T-cell (primary cell): ENCODE data around the gene NPNT. TPM values are rescaled to one million over a fixed set of nuclear protein-coding genes. Genes with fewer than 3 reads are reported as not detected.

Experiments used
- ATAC-seq, 4 experiments: fragments of 200-7000 bp in 3 of 4; fragments of 150-1000 bp in 1 of 4; cut with Tn5 transposase; replicated peaks in 1 of 4; 1 replicate in 3 of 4; 2 replicates in 1 of 4; pipeline ENCODE4 v1.10.0; 2021; ENCODE audit warnings: moderate library complexity in 3 of 4, mild to moderate bottlenecking in 2 of 4, moderate number of reproducible peaks in 1 of 4
- CTCF ChIA-PET, 2 donors: fragments of 300-600 bp; sonication (Branson Sonifier 250); formaldehyde crosslinking; loops; one replicate each; lab custom pipeline; 2022; ENCODE audit warnings: antibody characterized with exemption in 2 of 2; lab: Charles Lee
- POLR2A ChIA-PET, 2 donors: fragments of 300-600 bp; sonication (Branson Sonifier 250); formaldehyde crosslinking; loops; one replicate each; lab custom pipeline; 2022; ENCODE audit warnings: antibody characterized with exemption in 2 of 2; lab: Charles Lee
- DNase-seq, 35 experiments: peaks; one replicate each; pipeline versions ENCODE4 v3.0.0 to v3.0.0-alpha.2; 2013 to 2023
- H3K27ac ChIP-seq: one replicate; pipeline ENCODE4 v1.5.1; 2013; ENCODE audit warnings: low read length
- H3K27me3 ChIP-seq, 2 experiments: replicated peaks in 1 of 2; 1 replicate in 1 of 2; 2 replicates in 1 of 2; pipeline versions ENCODE4 v1.6.1 to v1.7.0; 2013; ENCODE audit warnings: low read length in 1 of 2, mixed read lengths in 1 of 2; ENCODE audit not compliant: control insufficient read depth in 2 of 2, insufficient read depth in 2 of 2; ENCODE audit errors: extremely low read depth in 1 of 2
- H3K36me3 ChIP-seq, 2 donors: 1 replicate in 1 of 2; 2 replicates in 1 of 2; pipeline versions ENCODE4 v1.6.1 to v1.7.0; 2013; ENCODE audit warnings: low read length in 1 of 2; ENCODE audit not compliant: control insufficient read depth in 2 of 2, insufficient read depth in 1 of 2; ENCODE audit errors: extremely low read depth in 1 of 2
- H3K4me1 ChIP-seq, 2 experiments: 1 replicate in 1 of 2; 2 replicates in 1 of 2; pipeline versions ENCODE4 v1.6.1 to v1.7.0; 2013; ENCODE audit warnings: low read length in 2 of 2, mixed read lengths in 1 of 2; ENCODE audit not compliant: insufficient read depth in 2 of 2, control insufficient read depth in 1 of 2; ENCODE audit errors: extremely low read depth in 1 of 2
- H3K4me3 ChIP-seq, 2 donors: 1 replicate in 1 of 2; 2 replicates in 1 of 2; pipeline versions ENCODE4 v1.5.1 to v1.7.0; 2013; ENCODE audit warnings: mild to moderate bottlenecking in 2 of 2, low read length in 1 of 2, moderate library complexity in 1 of 2; ENCODE audit not compliant: control insufficient read depth in 1 of 2; ENCODE audit errors: extremely low read depth in 1 of 2
- H3K9me3 ChIP-seq: 2 replicates; pipeline ENCODE4 v1.7.0; 2013
- H3K27ac Mint-ChIP-seq, 2 donors: one replicate each; pipeline ENCODE4 v1.8.0; 2020 to 2021; ENCODE audit warnings: mild to moderate bottlenecking in 2 of 2, mixed read lengths in 2 of 2
- H3K27me3 Mint-ChIP-seq, 2 donors: one replicate each; pipeline ENCODE4 v1.8.0; 2021 to 2022; ENCODE audit warnings: mixed read lengths in 2 of 2
- H3K36me3 Mint-ChIP-seq: one replicate; pipeline ENCODE4 v1.8.0; 2021; ENCODE audit warnings: mixed read lengths
- H3K4me1 Mint-ChIP-seq, 3 donors: one replicate each; pipeline ENCODE4 v1.8.0; 2020 to 2022; ENCODE audit warnings: mixed read lengths in 3 of 3, mild to moderate bottlenecking in 1 of 3
- H3K4me3 Mint-ChIP-seq, 3 donors: one replicate each; pipeline ENCODE4 v1.8.0; 2020 to 2022; ENCODE audit warnings: mild to moderate bottlenecking in 3 of 3, mixed read lengths in 3 of 3, moderate library complexity in 3 of 3
- H3K9me3 Mint-ChIP-seq, 3 donors: one replicate each; pipeline ENCODE4 v1.8.0; 2020 to 2022; ENCODE audit warnings: mixed read lengths in 3 of 3
- WGBS: methylation state at CpG from one replicate; pipeline ENCODE4 v1.1.5; 2013; ENCODE audit warnings: missing lambda C conversion rate; ENCODE audit not compliant: insufficient coverage; 5-methylcytosine and 5-hydroxymethylcytosine counted together
- total RNA-seq, 35 experiments: library from RNA in 6 of 35; stranded (reverse) in 6 of 35; fragments of 120-200 nt in 1 of 35; gene quantifications; one replicate each; pipeline versions ENCODE4 v1.2.1 to v1.2.4 and lab custom pipeline; 2013 to 2026

Gene NPNT
- total RNA-seq, 5 donors from 2014 or later (not counting 1 experiment from before 2014, with no cell fraction given): 0.32 to 0.88 (median 0.33) TPM; not detected in 2

GRCh38 chr4:105909787-105910281 lies 14.6 kb downstream of the NPNT start:
- Histone ChIP-seq H3K36me3 (no peaks in the 10 kb centered on the region), H3K4me1 (no peaks in the 10 kb centered on the region), H3K27ac (no peak overlapping the region), H3K27me3 (no peaks in the 10 kb centered on the region), H3K4me3 (no peak overlapping the region), H3K9me3 (no peaks in the 10 kb centered on the region)
- Mint-ChIP-seq H3K4me3 (no peak overlapping the region), H3K27ac (no peak overlapping the region), H3K9me3 (no peaks in the 10 kb centered on the region), H3K36me3 (no peaks in the 10 kb centered on the region), H3K4me1 (no peaks in the 10 kb centered on the region), H3K27me3 (peaks cover 5% of the 10 kb centered on the region in 2 donors)
- ChIA-PET POLR2A (no interaction called here), CTCF (no interaction called here)
- WGBS: no CpG with 5 or more reads among the region's 2 CpGs
- DNase-seq: no peak
- ATAC-seq: no peak

DNA sequence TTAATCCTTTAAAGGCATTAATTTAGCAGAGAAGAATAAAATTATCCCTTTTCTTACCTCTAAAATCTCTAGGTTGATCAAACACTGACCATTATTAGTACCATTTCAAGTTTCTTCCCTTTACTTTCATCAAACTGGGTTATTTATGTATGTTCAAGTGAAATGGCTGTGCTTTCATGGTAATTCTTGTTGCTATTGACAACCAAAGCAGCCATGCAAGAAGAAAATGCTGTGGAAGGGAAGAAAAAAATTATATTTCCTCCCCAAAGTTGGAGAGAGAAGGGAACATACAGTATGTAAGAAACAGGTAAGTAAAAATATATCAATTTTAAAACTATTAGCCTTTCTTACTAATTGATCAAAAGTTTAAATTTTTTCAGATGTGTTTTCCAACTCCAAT lies 16.2 kb downstream of the NPNT start:
- H3K27me3 ChIP-seq: no peaks in the 10 kb centered on the region
- POLR2A ChIA-PET: no interaction called here
- no peaks in the 10 kb centered on the region for H3K36me3 ChIP-seq
- H3K4me3 ChIP-seq: no peak overlapping the region
- H3K4me1 Mint-ChIP-seq: no peaks in the 10 kb centered on the region
- H3K27ac ChIP-seq: no peak overlapping the region
- no peak overlapping the region for H3K27ac Mint-ChIP-seq
- no peak overlapping the region for H3K4me3 Mint-ChIP-seq
- no peaks in the 10 kb centered on the region for H3K27me3 Mint-ChIP-seq
- CTCF ChIA-PET: no interaction called here
- H3K9me3 Mint-ChIP-seq: no peaks in the 10 kb centered on the region
- DNase-seq (no peak), ATAC-seq (no peak)
- no peaks in the 10 kb centered on the region for H3K9me3 ChIP-seq
- H3K4me1 ChIP-seq: no peaks in the 10 kb centered on the region
- H3K36me3 Mint-ChIP-seq: no peaks in the 10 kb centered on the region

GRCh38 chr4:105912633-105913032 lies 17.4 kb downstream of the NPNT start:
- H3K4me3 ChIP-seq: no peak overlapping the region
- 90% methylated on average over 2 of the region's 6 CpGs for WGBS
- H3K9me3 ChIP-seq: no peaks in the 10 kb centered on the region
- no peaks in the 10 kb centered on the region for H3K9me3 Mint-ChIP-seq
- no peak overlapping the region for H3K27ac ChIP-seq
- ChIA-PET CTCF (no interaction called here), POLR2A (no interaction called here)
- no peaks in the 10 kb centered on the region for H3K27me3 Mint-ChIP-seq
- H3K27me3 ChIP-seq: no peaks in the 10 kb centered on the region
- no peak overlapping the region for H3K4me3 Mint-ChIP-seq
- DNase-seq (no peak), ATAC-seq (no peak)
- H3K4me1 ChIP-seq: no peaks in the 10 kb centered on the region
- no peak overlapping the region for H3K27ac Mint-ChIP-seq
- H3K36me3 ChIP-seq: no peaks in the 10 kb centered on the region
- no peaks in the 10 kb centered on the region for H3K4me1 Mint-ChIP-seq
- no peaks in the 10 kb centered on the region for H3K36me3 Mint-ChIP-seq

DNA sequence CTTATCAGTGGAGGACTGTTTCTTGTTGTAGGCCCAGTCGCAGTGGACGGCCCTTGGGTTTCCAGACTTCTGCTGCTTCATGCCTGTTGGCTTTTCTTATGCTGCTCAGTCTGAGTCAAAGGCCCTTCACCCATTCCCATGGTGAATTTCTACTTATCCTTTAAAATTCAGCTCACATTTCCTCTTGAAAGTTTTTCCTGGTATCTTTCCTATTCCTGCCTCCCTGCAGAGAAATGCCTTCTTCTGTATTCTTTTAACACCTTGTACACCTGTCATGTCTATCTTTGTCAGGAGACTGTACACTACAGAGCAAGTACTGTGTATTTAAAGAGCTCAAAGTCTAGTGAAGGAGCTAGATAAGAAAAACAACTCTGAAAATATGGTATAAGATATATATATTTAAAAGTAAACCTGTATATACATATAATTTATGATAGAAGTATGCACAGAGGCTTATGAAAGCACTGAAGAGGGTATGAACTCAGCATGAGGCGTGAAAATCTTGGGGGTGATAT lies 22.0 kb downstream of the NPNT start:
- ChIA-PET POLR2A (no interaction called here), CTCF (interaction anchor here in 1 of 2 donors (0.5 to 1.0 kb wide), 2 partner anchors 15 to 335 kb away, joined by 3 to 8 read pairs; no protein-coding TSS in a partner anchor)
- H3K36me3 Mint-ChIP-seq: no peaks in the 10 kb centered on the region
- H3K27ac Mint-ChIP-seq: no peak overlapping the region
- H3K9me3 Mint-ChIP-seq: no peaks in the 10 kb centered on the region
- WGBS: 84% methylated on average over 3 of the region's 3 CpGs
- no peaks in the 10 kb centered on the region for H3K4me1 Mint-ChIP-seq
- H3K27me3 Mint-ChIP-seq: no peaks in the 10 kb centered on the region
- Histone ChIP-seq H3K27me3 (no peaks in the 10 kb centered on the region), H3K9me3 (no peaks in the 10 kb centered on the region), H3K36me3 (no peaks in the 10 kb centered on the region), H3K4me1 (no peaks in the 10 kb centered on the region), H3K4me3 (no peak overlapping the region), H3K27ac (no peak overlapping the region)
- ATAC-seq (no peak), DNase-seq (no peak)
- H3K4me3 Mint-ChIP-seq: no peak overlapping the region

- Histone ChIP-seq H3K27ac (no peak overlapping the region), H3K27me3 (no peaks in the 10 kb centered on the region), H3K9me3 (no peaks in the 10 kb centered on the region), H3K4me3 (no peak overlapping the region), H3K36me3 (no peaks in the 10 kb centered on the region), H3K4me1 (no peaks in the 10 kb centered on the region)
- DNase-seq: no peak
- ATAC-seq: no peak
- POLR2A ChIA-PET: no interaction called here
- Mint-ChIP-seq H3K27ac (no peak overlapping the region), H3K4me3 (no peak overlapping the region), H3K9me3 (no peaks in the 10 kb centered on the region), H3K36me3 (no peaks in the 10 kb centered on the region), H3K27me3 (peaks cover 0 to 3% of the 10 kb centered on the region in 2 donors), H3K4me1 (no peaks in the 10 kb centered on the region)
- CTCF ChIA-PET: no interaction called here
These were observed 26.0 kb downstream of the NPNT start for GRCh38 chr4:105921301-105921700.

GRCh38 chr4:105923497-105924238 lies 28.4 kb downstream of the NPNT start:
- DNase-seq (no peak), ATAC-seq (no peak)
- CTCF ChIA-PET: no interaction called here
- Mint-ChIP-seq H3K27ac (no peak overlapping the region), H3K36me3 (no peaks in the 10 kb centered on the region), H3K4me1 (no peaks in the 10 kb centered on the region), H3K4me3 (no peak overlapping the region), H3K9me3 (no peaks in the 10 kb centered on the region), H3K27me3 (peaks cover 0 to 3% of the 10 kb centered on the region in 2 donors)
- Histone ChIP-seq H3K36me3 (no peaks in the 10 kb centered on the region), H3K9me3 (no peaks in the 10 kb centered on the region), H3K4me1 (no peaks in the 10 kb centered on the region), H3K4me3 (no peak overlapping the region), H3K27ac (no peak overlapping the region), H3K27me3 (no peaks in the 10 kb centered on the region)
- 87% methylated on average over 3 of the region's 7 CpGs for WGBS
- POLR2A ChIA-PET: no interaction called here
